Uterus (tissue), 2 donors: Measurements from ENCODE around the gene LEFTY2.
"Not testable (repeated sequence)": the region's sequence is repeated elsewhere in the genome, so short reads cannot be mapped to it uniquely, and the experiment has no call there.

Experiments used
- POLR2A ChIP-seq, 2 donors: fragments of 450-650 bp; IDR thresholded peaks; one replicate each; pipeline ENCODE4 v1.6.1; 2016; ENCODE audit warnings: antibody characterized with exemption in 2 of 2, mild to moderate bottlenecking in 1 of 2, moderate library complexity in 1 of 2
- TF ChIP-seq, protein P1 (sequence below), 4 experiments: fragments of 200-600 bp in 2 of 4; fragments of 450-650 bp in 2 of 4; sonication (generic) in 2 of 4; IDR thresholded peaks; one replicate each; pipeline ENCODE4 v1.5.1; 2016 to 2019; ENCODE audit warnings: antibody characterized with exemption in 4 of 4, mild to moderate bottlenecking in 2 of 4, moderate library complexity in 1 of 4

DNA sequence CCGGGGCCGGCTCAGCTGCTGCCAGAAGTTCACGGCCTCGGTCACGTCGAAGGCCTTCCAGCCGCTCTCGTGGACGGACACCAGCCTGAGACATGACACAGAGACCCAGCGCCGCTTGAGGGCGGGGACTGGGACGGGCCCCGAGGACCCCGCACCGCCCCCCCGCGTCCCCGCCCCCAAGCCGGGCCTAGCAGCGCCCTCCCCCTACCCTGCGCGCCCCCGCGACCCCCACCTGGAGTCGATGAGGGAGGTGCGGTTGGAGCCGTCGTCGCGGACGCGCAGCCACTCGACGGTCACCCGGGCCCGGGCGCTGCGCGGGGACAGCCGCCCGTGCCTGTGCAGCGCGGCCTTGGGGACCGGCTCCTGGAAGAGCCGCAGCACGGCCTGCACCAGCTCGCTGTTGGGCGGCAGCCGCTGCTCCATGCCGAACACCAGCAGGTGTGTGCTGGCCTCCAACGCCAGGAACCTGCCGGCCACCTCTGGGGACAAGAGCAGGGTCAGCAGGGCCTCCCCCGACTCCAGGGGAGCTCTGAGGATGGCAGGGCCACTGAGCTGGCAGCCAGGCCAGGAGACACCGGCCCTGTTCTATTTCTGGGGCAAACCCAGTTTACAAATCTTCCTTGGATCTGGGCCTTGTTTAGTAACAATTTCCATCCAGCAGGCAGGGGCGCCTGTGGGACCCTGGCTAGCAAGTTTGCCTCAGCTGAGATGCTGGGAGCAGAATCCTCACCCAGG lies 53.3 kb downstream of the LEFTY2 start:
- TF ChIP-seq POLR2A (IDR thresholded peaks at IDR 0.05): not testable (repeated sequence)
- TF ChIP-seq, protein P1, sequence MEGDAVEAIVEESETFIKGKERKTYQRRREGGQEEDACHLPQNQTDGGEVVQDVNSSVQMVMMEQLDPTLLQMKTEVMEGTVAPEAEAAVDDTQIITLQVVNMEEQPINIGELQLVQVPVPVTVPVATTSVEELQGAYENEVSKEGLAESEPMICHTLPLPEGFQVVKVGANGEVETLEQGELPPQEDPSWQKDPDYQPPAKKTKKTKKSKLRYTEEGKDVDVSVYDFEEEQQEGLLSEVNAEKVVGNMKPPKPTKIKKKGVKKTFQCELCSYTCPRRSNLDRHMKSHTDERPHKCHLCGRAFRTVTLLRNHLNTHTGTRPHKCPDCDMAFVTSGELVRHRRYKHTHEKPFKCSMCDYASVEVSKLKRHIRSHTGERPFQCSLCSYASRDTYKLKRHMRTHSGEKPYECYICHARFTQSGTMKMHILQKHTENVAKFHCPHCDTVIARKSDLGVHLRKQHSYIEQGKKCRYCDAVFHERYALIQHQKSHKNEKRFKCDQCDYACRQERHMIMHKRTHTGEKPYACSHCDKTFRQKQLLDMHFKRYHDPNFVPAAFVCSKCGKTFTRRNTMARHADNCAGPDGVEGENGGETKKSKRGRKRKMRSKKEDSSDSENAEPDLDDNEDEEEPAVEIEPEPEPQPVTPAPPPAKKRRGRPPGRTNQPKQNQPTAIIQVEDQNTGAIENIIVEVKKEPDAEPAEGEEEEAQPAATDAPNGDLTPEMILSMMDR (IDR thresholded peaks at IDR 0.05): not testable (repeated sequence)
